GM12878 (cell line): ENCODE data around the gene ASPDH. TPM values are rescaled to one million over a fixed set of nuclear protein-coding genes. Genes with fewer than 3 reads are reported as not detected.

ENCODE experiments used
- ATAC-seq: fragments of 200-7000 bp; cut with Tn5 transposase; 3 replicates; pipeline ENCODE4 v1.9.1; 2020; ENCODE audit warnings: mild to moderate bottlenecking, moderate library complexity
- BruUV-seq: library from RNA; stranded (reverse); fragments of 400-500 nt; replicated peaks from 2 replicates; lab custom pipeline; 2021; lab: Mats Ljungman, UMichigan
- CTCF ChIA-PET: fragments of 300-600 bp; sonication (Branson Sonifier 250); formaldehyde crosslinking; extraction: SDS; loops from one replicate; lab custom pipeline; 2021; ENCODE audit warnings: inconsistent platforms; lab: Yijun Ruan, JAX
- POLR2A ChIA-PET: fragments of 350-600 bp; formaldehyde crosslinking; extraction: SDS; loops from one replicate; lab custom pipeline; 2021; ENCODE audit warnings: inconsistent platforms; lab: Charles Lee
- RAD21 ChIA-PET: fragments of 300-600 bp; sonication (Branson Sonifier 250); formaldehyde crosslinking; loops from one replicate; lab custom pipeline; 2023; ENCODE audit warnings: antibody characterized with exemption; ENCODE audit not compliant: unreplicated experiment; lab: Charles Lee
- SMC1A ChIA-PET: fragments of 300-600 bp; sonication (Branson Sonifier 250); formaldehyde crosslinking; loops from one replicate; lab custom pipeline; 2023; ENCODE audit not compliant: unreplicated experiment, uncharacterized antibody; lab: Charles Lee
- DNase-seq: peaks from one replicate; pipeline ENCODE4 v3.0.0-alpha.2; 2011; ENCODE audit warnings: low read depth, low spot score
- FAIRE-seq: peaks from 3 replicates; lab custom pipeline; 2011; peaks lifted over from hg19 to GRCh38; lab: Jason Lieb, UNC
- H2AFZ ChIP-seq: 2 replicates; pipeline ENCODE4 v1.6.0; 2011; ENCODE audit warnings: low read depth, low read length, control low read depth; ENCODE audit not compliant: control insufficient read depth
- H3K27ac ChIP-seq: 2 replicates; pipeline ENCODE4 v1.5.1; 2011; ENCODE audit warnings: control low read depth; ENCODE audit not compliant: control insufficient read depth, insufficient read depth
- H3K27me3 ChIP-seq, 2 experiments: replicated peaks in 1 of 2; 2 replicates each; pipeline versions ENCODE4 v1.6.0 to v1.6.1; 2011; ENCODE audit warnings: low read length in 1 of 2; ENCODE audit not compliant: control insufficient read depth in 2 of 2, insufficient read depth in 2 of 2
- H3K36me3 ChIP-seq, 2 experiments: 2 replicates each; pipeline ENCODE4 v1.5.1; 2011; ENCODE audit warnings: low read length in 1 of 2; ENCODE audit not compliant: control insufficient read depth in 2 of 2, insufficient read depth in 2 of 2
- H3K4me1 ChIP-seq: 2 replicates; pipeline ENCODE4 v1.6.1; 2011; ENCODE audit warnings: mild to moderate bottlenecking, low read length, moderate library complexity, mixed read lengths; ENCODE audit not compliant: control insufficient read depth, insufficient read depth
- H3K4me2 ChIP-seq: 2 replicates; pipeline ENCODE4 v1.6.0; 2011; ENCODE audit warnings: control low read depth; ENCODE audit not compliant: control insufficient read depth, insufficient read depth
- H3K4me3 ChIP-seq: fragments of 200-600 bp; sonication (generic); 2 replicates; pipeline ENCODE4 v1.5.1; 2016
- H3K79me2 ChIP-seq: 2 replicates; pipeline ENCODE4 v1.6.0; 2011; ENCODE audit warnings: low read length; ENCODE audit not compliant: control insufficient read depth, insufficient read depth
- H3K9ac ChIP-seq: 2 replicates; pipeline ENCODE4 v1.8.0; 2011; ENCODE audit warnings: low read length, control low read depth, mixed read lengths; ENCODE audit not compliant: control insufficient read depth, insufficient read depth
- H3K9me3 ChIP-seq: replicated peaks from 3 replicates; pipeline ENCODE4 v1.5.1; 2011; ENCODE audit warnings: mild to moderate bottlenecking, low read length; ENCODE audit not compliant: control insufficient read depth, insufficient read depth
- H4K20me1 ChIP-seq: 2 replicates; pipeline ENCODE4 v1.6.0; 2011; ENCODE audit not compliant: control insufficient read depth, insufficient read depth
- CEBPZ ChIP-seq: fragments of 150-350 bp; IDR thresholded peaks from 2 replicates; pipeline ENCODE4 v1.6.1; 2016; ENCODE audit warnings: low read depth, low read length
- CREB1 ChIP-seq: IDR thresholded peaks from 2 replicates; pipeline ENCODE4 v1.6.1; 2012; ENCODE audit warnings: low read depth, mild to moderate bottlenecking, inconsistent platforms
- DPF2 ChIP-seq: fragments of 450-650 bp; IDR thresholded peaks from 2 replicates; pipeline ENCODE4 v1.6.1; 2017; ENCODE audit warnings: mild to moderate bottlenecking
- MTA2 ChIP-seq: fragments of 450-650 bp; IDR thresholded peaks from 2 replicates; pipeline ENCODE4 v1.6.1; 2016; ENCODE audit warnings: low read depth, mild to moderate bottlenecking, moderate library complexity
- PKNOX1 ChIP-seq: fragments of 450-650 bp; IDR thresholded peaks from 2 replicates; pipeline ENCODE4 v1.6.1; 2016; ENCODE audit warnings: mild to moderate bottlenecking
- RAD51 ChIP-seq: fragments of 450-650 bp; IDR thresholded peaks from 2 replicates; pipeline ENCODE4 v1.6.1; 2016; ENCODE audit warnings: moderate library complexity, mild to moderate bottlenecking, inconsistent platforms
- RFX5 ChIP-seq: IDR thresholded peaks from 2 replicates; pipeline ENCODE4 v1.6.1; 2011; ENCODE audit warnings: low read depth, low read length, improper control_type of control experiment
- SMAD5 ChIP-seq: IDR thresholded peaks from 2 replicates; pipeline ENCODE4 v1.6.1; 2016; ENCODE audit warnings: antibody characterized with exemption, low read depth
- YBX1 ChIP-seq: fragments of 450-650 bp; IDR thresholded peaks from 2 replicates; pipeline ENCODE4 v1.6.1; 2016; ENCODE audit warnings: antibody characterized with exemption
- YY1 ChIP-seq: IDR thresholded peaks from 2 replicates; pipeline ENCODE4 v1.6.1; 2011; ENCODE audit warnings: low read depth, mild to moderate bottlenecking, low read length
- WGBS: methylation state at CpG from one replicate; pipeline ENCODE4 v1.1.6; 2016; ENCODE audit warnings: low lambda C conversion rate; ENCODE audit not compliant: insufficient replicate concordance, insufficient coverage; ENCODE audit errors: missing lambda C conversion rate; 5-methylcytosine and 5-hydroxymethylcytosine counted together
- in situ Hi-C: fragments of 300-500 bp; cut with MboI; formaldehyde crosslinking; loops from 9 replicates; pipeline ENCODE4 v1.14.3; 2018; ENCODE audit warnings: mixed read lengths
- intact Hi-C: fragments of 100-400 bp; cut with micrococcal nuclease; formaldehyde crosslinking; loops from one replicate; pipeline ENCODE4 v1.14.2; 2022; ENCODE audit not compliant: unreplicated experiment
- polyA plus RNA-seq, 11 experiments: library from polyadenylated mRNA; depleted of rRNA in 4 of 11; unstranded in 6 of 11; stranded (reverse) in 5 of 11; fragments of >200 nt; fragmentation: Nextera tagmentation in 4 of 11; fragmentation: Illumina TruSeq in 1 of 11; extraction: Ambion mirVana in 4 of 11; extraction: Trizol in 1 of 11; gene quantifications; 1 replicate in 1 of 11; 2 replicates in 10 of 11; pipeline versions ENCODE4 v1.2.1 to v1.2.3, GENCODE V29; 2011 to 2016; ENCODE audit warnings: inconsistent platforms in 2 of 11, missing spikeins in 2 of 11, low read depth in 1 of 11
- total RNA-seq, 4 experiments: library from RNA; depleted of rRNA in 3 of 4; stranded (reverse); fragments of >200 nt in 3 of 4; fragmentation: Illumina TruSeq in 1 of 4; extraction: Trizol in 1 of 4; gene quantifications; 2 replicates each; pipeline versions ENCODE4 v1.2.1 to v1.2.3, GENCODE V29; 2013 to 2021

Gene ASPDH
- total and polyA plus RNA-seq, 10 of the 15 experiments (the other 5 are each of a cell fraction or from before 2014, with no cell fraction given), result not detected

DNA sequence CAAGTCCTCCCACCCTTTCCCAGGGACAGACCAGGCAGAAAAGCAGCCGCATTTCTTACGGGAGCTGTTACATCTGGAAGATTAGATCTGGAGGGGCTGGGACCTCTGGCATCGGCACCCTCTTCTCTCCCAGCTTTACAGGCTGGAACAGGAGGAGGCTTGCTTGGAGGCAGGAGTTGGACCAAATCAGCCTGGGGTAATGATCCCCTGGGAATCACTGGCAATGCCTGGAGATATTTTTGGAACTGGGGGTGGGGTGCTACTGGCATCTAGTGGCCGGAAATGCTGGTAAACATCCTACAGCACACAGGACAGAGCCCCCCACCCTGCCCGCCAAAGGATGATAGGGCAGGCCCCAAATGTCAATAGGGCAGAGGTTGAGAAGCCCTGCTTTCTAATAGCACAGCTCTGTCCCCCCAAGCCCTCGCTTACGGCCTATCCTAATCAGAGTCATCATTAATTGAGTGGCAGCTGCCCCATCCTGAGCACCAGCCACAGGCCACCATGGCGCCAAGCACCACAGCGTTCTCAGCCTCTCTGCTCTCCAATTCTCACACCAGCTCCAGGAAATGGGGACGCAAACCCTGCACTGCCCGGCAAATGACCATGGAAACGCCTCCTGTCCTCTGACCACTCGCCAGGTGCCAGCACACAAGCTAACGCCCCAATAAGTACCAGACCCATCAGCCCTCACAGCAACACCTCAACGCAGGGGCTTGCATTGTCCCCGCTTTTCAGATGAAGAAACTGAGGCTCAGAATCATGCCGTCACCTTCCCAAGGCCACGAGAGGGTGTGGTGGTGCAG, 33.9 kb upstream of the ASPDH start:
- Histone ChIP-seq H3K27me3 (no peaks in the 10 kb centered on the region; a peak in 3 of 4 replicates), H3K4me3 (no peak overlapping the region), H2AFZ (no peak overlapping the region), H3K4me2 (no peak overlapping the region), H3K9ac (no peak overlapping the region), H3K4me1 (no peaks in the 10 kb centered on the region), H4K20me1 (no peaks in the 10 kb centered on the region), H3K79me2 (no peaks in the 10 kb centered on the region), H3K27ac (no peak overlapping the region), H3K36me3 (no peaks in the 10 kb centered on the region), H3K9me3 (no peaks in the 10 kb centered on the region)
- ChIA-PET RAD21 (no interaction called here), POLR2A (no interaction called here), SMC1A (interaction anchor here (0.6 kb wide), 1 partner anchor 14 kb away, joined by 3 read pairs; no protein-coding TSS in a partner anchor), CTCF (interaction anchor here (1.4 kb wide), 1 partner anchor 12 kb away, joined by 4 read pairs; no protein-coding TSS in a partner anchor)
- intact Hi-C loops (no loop called here), in situ Hi-C loops (no loop called here)
- no TSS peak for BruUV-seq
- FAIRE-seq (no peak), DNase-seq (no peak), ATAC-seq (no peak)
- TF ChIP-seq YBX1 (no peak), CEBPZ (no peak), DPF2 (no peak), PKNOX1 (no peak), MTA2 (no peak), YY1 (no peak), CREB1 (no peak), RFX5 (no peak), SMAD5 (no peak), RAD51 (no peak)
- WGBS, result 41% methylated on average over 18 of the region's 18 CpGs
